ENCODE measurements around the gene HNF4A.
"Not testable (repeated sequence)": the region's sequence is repeated elsewhere in the genome, so short reads cannot be mapped to it uniquely, and the experiment has no call there.

Gene HNF4A

DNA sequence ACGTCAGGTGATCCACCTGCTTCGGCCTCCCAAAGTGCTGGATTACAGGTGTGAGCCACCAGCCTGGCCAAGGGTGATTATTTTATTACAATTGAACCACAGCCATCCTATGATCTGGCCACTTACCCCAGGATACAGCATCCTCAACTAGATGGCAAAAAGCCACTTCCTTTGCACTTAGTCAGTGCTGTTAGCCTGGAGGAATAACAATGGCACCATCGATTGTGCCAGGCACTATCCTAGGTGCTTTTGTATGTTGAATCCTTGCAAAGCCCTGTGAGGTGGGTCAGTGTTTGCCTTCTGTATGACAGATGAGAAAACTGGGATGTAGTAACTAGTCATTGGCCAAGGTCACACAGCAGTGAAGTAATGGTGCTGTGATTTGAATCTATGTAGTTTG is 109.0 kb downstream of the HNF4A start:
- ChIA-PET POLR2A (no interaction called here), CTCF (no interaction called here)
- no peak for TF ChIP-seq L3MBTL2 (conservative IDR thresholded peaks at IDR 0.05)
- TF ChIP-seq ELF4 (IDR thresholded peaks at IDR 0.05) = no peak
- TF ChIP-seq FOXK2 (IDR thresholded peaks at IDR 0.05) = no peak
- no peak for TF ChIP-seq SP1 (IDR thresholded peaks at IDR 0.05)
- TF ChIP-seq ZNF384 (IDR thresholded peaks at IDR 0.05) = no peak
- no peak for TF ChIP-seq FOXM1 (IDR thresholded peaks at IDR 0.05; ENCODE audit: borderline replicate concordance)
- TF ChIP-seq NFRKB (IDR thresholded peaks at IDR 0.05) = no peak
- no peak for TF ChIP-seq BHLHE40 (IDR thresholded peaks at IDR 0.05; ENCODE audit: borderline replicate concordance)
- TF ChIP-seq, protein P1, sequence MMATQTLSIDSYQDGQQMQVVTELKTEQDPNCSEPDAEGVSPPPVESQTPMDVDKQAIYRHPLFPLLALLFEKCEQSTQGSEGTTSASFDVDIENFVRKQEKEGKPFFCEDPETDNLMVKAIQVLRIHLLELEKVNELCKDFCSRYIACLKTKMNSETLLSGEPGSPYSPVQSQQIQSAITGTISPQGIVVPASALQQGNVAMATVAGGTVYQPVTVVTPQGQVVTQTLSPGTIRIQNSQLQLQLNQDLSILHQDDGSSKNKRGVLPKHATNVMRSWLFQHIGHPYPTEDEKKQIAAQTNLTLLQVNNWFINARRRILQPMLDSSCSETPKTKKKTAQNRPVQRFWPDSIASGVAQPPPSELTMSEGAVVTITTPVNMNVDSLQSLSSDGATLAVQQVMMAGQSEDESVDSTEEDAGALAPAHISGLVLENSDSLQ (IDR thresholded peaks at IDR 0.05) = no peak
- TF ChIP-seq CTBP1 (IDR thresholded peaks at IDR 0.05; ENCODE audit: borderline replicate concordance) = no peak
- no peak for TF ChIP-seq ARNT (IDR thresholded peaks at IDR 0.05)
- no peak for TF ChIP-seq SUZ12 (IDR thresholded peaks at IDR 0.05)
- TF ChIP-seq HDGF (IDR thresholded peaks at IDR 0.05; ENCODE audit: borderline replicate concordance) = no peak
- TF ChIP-seq TARDBP (IDR thresholded peaks at IDR 0.05) = no peak
- no peak for TF ChIP-seq FOXA1 (IDR thresholded peaks at IDR 0.05)
- no peak for TF ChIP-seq LEF1 (IDR thresholded peaks at IDR 0.05; ENCODE audit: borderline replicate concordance)
- no peak for DNase-seq (ENCODE audit: extremely low spot score)

DNA sequence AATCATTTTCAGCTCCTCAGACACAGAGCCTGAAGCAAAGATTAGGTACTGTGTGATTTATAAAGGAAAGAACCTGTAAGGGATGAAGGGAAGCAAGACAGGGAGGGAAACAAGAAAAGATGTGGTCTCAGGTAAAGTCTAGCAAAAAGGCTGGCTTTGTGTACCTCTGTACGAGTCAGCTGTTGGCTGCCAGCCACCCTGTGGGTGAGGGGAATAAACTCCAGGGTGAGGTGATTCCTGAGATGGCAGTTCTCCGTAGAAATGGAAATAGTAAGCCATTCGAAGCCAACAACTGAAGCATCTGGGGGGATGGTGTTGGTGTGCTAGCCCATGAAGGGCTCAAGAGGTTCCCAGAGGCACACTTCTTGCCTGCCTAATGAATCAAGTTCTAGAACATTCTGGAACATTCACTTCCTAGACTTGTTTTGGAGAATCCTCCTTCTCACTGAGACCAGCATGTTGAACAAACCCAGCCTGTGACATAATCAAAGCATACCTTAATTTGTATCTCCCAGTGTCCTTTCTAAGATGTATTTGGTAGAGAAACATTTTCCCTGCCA is 109.6 kb downstream of the HNF4A start:
- POLR2A ChIA-PET = no interaction called here
- no peak for DNase-seq (ENCODE audit: extremely low spot score)
- TF ChIP-seq NFRKB (IDR thresholded peaks at IDR 0.05) (no peak), SP1 (IDR thresholded peaks at IDR 0.05) (no peak), HDGF (IDR thresholded peaks at IDR 0.05; ENCODE audit: borderline replicate concordance) (no peak), CTBP1 (IDR thresholded peaks at IDR 0.05; ENCODE audit: borderline replicate concordance) (no peak), ZNF384 (IDR thresholded peaks at IDR 0.05) (no peak), BHLHE40 (IDR thresholded peaks at IDR 0.05; ENCODE audit: borderline replicate concordance) (no peak), FOXM1 (IDR thresholded peaks at IDR 0.05; ENCODE audit: borderline replicate concordance) (no peak), FOXK2 (IDR thresholded peaks at IDR 0.05) (no peak), SUZ12 (IDR thresholded peaks at IDR 0.05) (no peak)
- TF ChIP-seq, protein P1 (IDR thresholded peaks at IDR 0.05) = no peak
- CTCF ChIA-PET = interaction anchor here (0.5 kb wide), 1 partner anchor 460 kb away, joined by 3 read pairs; no protein-coding TSS in a partner anchor

DNA sequence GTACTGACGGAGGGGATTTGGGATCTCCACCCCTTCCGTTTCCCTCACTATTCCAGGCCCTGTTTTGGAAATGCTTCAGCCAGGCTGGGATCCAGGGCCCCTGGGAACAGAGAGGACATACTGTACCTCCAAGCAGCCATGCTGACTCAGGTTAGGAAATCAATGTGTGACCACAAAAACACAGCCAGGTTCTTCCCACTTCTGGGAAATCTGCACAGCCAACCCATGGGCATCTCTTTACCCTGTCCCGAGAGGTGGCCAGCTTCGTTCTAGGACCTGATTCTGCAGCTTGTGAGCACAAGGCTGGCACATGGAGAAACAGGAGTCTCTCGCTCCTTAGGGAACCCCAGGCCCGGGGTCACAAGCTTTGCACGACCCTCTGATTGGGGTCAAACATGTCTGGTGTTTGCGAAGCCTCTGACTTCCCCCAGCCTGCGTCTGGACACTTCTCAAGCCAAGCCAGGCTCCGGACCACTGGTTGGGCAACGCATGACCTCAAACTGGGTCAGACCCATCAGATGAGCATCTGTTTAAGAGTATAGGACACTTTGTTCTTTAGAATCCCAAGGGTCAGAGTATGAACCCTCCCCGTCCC is 111.9 kb downstream of the HNF4A start:
- DNase-seq (ENCODE audit: extremely low spot score) = no peak
- TF ChIP-seq ZNF384 (IDR thresholded peaks at IDR 0.05) (no peak), SUZ12 (IDR thresholded peaks at IDR 0.05) (no peak), CTBP1 (IDR thresholded peaks at IDR 0.05; ENCODE audit: borderline replicate concordance) (no peak), BHLHE40 (IDR thresholded peaks at IDR 0.05; ENCODE audit: borderline replicate concordance) (no peak), FOXA1 (IDR thresholded peaks at IDR 0.05) (no peak)
- POLR2A ChIA-PET = no interaction called here
- CTCF ChIA-PET = interaction anchor here (0.6 kb wide), 1 partner anchor 140 kb away, joined by 3 read pairs; no protein-coding TSS in a partner anchor

DNA sequence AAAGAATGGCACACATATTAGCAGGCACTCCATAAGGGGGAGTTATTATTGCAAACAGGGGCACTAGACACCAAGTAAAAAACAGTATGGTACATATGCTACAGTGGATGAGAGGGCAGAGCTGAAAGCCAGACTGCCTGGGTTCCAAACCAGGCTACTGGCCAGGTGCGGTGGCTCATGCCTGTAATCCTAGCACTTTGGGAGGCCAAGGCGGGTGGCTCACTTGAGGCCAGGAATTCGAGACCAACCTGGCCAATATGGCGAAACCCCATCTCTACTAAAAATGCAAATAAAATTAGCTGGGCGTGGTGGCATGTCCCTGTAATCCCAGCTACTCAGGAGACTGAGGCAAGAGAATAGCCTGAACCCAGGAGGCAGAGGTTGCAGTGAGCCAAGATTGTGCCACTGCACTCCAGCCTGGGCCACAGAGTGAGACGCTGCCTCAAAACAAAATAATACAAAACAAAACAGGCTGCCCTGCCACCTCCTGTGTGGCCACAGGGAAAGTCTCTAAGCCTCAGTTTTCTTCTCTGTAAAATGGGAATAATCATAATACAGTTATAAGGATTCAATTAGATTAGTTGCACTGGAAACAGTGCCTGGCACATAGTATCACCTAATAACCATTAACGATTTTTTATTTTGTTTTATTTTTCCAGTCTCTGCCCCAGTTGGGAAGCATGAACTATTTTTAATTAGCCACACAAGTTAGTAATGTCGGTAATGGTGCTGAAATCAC is 112.7 kb downstream of the HNF4A start:
- no peak for TF ChIP-seq SP1 (IDR thresholded peaks at IDR 0.05)
- TF ChIP-seq, protein P1 (IDR thresholded peaks at IDR 0.05) = no peak
- no peak for TF ChIP-seq FOXA1 (IDR thresholded peaks at IDR 0.05)
- no peak for DNase-seq (ENCODE audit: extremely low spot score)
- ChIA-PET CTCF (no interaction called here), POLR2A (no interaction called here)

DNA sequence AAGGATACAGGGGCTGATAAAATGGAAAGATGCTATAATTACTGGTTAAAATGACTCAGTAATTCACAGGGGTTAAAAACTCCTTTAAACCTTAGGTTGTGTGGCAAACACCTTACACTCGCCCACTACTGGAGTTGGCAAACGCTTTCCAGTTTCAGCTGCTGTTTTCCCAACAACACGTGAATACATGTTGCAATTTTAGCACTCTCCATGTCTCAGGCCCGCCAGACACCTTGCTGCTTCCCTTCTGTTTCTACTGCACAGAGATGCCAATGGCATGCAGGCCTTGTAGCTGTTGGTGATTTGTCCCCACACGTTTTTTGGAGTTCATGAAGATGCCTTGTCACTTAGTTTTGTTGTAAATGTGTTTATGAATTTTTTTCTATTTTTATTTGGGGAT is 114.8 kb downstream of the HNF4A start:
- TF ChIP-seq ARNT (IDR thresholded peaks at IDR 0.05) (no peak), ZNF384 (IDR thresholded peaks at IDR 0.05) (no peak), L3MBTL2 (conservative IDR thresholded peaks at IDR 0.05) (no peak)
- no peak for DNase-seq (ENCODE audit: extremely low spot score)
- CTCF ChIA-PET = no interaction called here
- POLR2A ChIA-PET = no interaction called here

DNA sequence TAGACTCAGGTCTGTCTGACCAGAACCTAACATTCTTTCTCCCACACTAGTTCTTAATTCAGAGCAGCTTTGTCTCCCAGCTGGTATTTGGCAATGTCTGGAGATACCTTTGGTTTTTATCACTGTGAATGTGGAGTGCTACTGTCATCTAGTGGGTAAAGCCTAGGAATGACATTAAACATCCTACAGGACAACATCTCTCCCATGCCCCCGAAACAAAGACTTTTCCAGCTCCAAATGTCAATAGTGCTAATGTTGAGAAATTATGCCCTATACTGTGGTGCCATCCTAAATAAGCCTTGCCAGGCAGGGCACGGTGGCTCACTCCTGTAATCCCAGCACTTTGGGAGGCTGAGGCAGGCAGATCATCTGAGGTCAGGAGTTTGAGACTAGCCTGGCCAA is 116.0 kb downstream of the HNF4A start:
- POLR2A ChIA-PET = no interaction called here
- no peak for DNase-seq (ENCODE audit: extremely low spot score)
- no peak for TF ChIP-seq ZNF384 (IDR thresholded peaks at IDR 0.05)
- no peak for TF ChIP-seq BHLHE40 (IDR thresholded peaks at IDR 0.05; ENCODE audit: borderline replicate concordance)
- CTCF ChIA-PET = interaction anchor here (0.5 to 1.4 kb wide), 4 partner anchors 10 to 258 kb away, joined by 3 to 8 read pairs (median 4); no protein-coding TSS in a partner anchor

DNA sequence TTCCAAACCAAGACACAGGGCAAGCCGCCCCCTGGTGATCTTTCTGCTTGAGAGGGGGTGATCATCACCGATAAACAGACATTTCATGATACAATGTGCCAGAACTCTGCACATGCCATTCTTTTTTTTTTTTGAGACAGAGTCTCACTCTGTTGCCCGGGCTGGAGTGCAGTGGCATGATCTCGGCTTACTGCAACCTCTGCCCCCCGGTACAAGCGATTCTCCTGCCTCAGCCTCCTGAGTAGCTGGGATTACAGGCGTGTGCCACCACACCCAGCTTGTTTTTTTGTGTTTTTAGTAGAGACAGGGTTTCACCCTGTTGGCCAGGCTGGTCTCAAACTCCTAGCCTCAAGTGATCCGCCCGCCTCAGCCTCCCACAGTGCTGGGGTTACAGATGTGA is 116.8 kb downstream of the HNF4A start:
- DNase-seq (ENCODE audit: extremely low spot score); POLR2A ChIA-PET: not testable (repeated sequence)
- CTCF ChIA-PET = interaction anchor here (0.7 to 1.1 kb wide), 2 partner anchors 23 to 47 kb away, joined by 3 to 4 read pairs; no protein-coding TSS in a partner anchor
